Progenitor cell of endocrine pancreas (in vitro differentiated cells): ENCODE data around the gene MACROD2. TPM values are rescaled to one million over a fixed set of nuclear protein-coding genes. Genes with fewer than 3 reads are reported as not detected.
A peak's percentile ranks its signal among the peaks of the same experiment; 100 is the strongest.

ENCODE experiments used
- DNase-seq: peaks from one replicate; pipeline ENCODE4 v3.0.0; 2021; ENCODE audit warnings: low spot score; ENCODE audit not compliant: unreplicated experiment
- H3K27ac Mint-ChIP-seq: 2 replicates; pipeline ENCODE4 v1.8.0; 2021; ENCODE audit warnings: mild to moderate bottlenecking, moderate library complexity, mixed read lengths
- H3K27me3 Mint-ChIP-seq: 2 replicates; pipeline ENCODE4 v1.8.0; 2021; ENCODE audit warnings: mixed read lengths
- H3K36me3 Mint-ChIP-seq: 2 replicates; pipeline ENCODE4 v1.8.0; 2022; ENCODE audit warnings: mixed read lengths; ENCODE audit not compliant: insufficient read depth
- H3K4me1 Mint-ChIP-seq: 2 replicates; pipeline ENCODE4 v1.8.0; 2021; ENCODE audit warnings: low read depth, mixed read lengths
- H3K4me3 Mint-ChIP-seq: 2 replicates; pipeline ENCODE4 v1.8.0; 2021; ENCODE audit warnings: low read depth, mild to moderate bottlenecking, moderate library complexity, mixed read lengths
- H3K9me3 Mint-ChIP-seq: 2 replicates; pipeline ENCODE4 v1.8.0; 2021; ENCODE audit warnings: low read depth, mixed read lengths
- CTCF ChIP-seq: fragments of 200-600 bp; sonication (generic); IDR thresholded peaks from one replicate; pipeline ENCODE4 v1.5.0; 2021; ENCODE audit warnings: antibody characterized with exemption, mild to moderate bottlenecking; ENCODE audit not compliant: unreplicated experiment
- total RNA-seq: library from RNA; stranded (reverse); gene quantifications from 2 replicates; pipeline ENCODE4 v1.2.1, GENCODE V29; 2021

The MACROD2 gene
- total RNA-seq, 1 donor from 2014 or later: 7.6 TPM

DNA sequence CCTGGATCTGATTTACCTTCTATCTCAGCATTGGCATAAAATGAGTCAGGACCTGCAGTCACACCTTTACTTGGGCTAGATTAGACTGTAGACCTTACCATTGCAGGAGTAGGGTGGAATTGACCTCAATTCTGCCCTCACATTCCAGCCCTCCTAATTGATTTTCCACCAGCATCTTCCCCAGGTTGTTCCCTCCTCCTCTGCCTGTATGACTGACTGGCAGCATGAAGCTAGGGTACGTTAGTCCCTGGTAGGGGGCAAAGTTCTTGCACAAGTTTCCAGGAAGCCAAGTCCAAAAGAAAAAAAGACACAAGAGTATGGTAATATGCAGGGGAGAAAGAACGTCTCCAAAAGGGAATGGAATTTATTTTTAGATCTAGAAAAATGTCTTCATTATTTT is 567.7 kb downstream of the MACROD2 start:
- no peak overlapping the region for H3K27ac Mint-ChIP-seq

DNA sequence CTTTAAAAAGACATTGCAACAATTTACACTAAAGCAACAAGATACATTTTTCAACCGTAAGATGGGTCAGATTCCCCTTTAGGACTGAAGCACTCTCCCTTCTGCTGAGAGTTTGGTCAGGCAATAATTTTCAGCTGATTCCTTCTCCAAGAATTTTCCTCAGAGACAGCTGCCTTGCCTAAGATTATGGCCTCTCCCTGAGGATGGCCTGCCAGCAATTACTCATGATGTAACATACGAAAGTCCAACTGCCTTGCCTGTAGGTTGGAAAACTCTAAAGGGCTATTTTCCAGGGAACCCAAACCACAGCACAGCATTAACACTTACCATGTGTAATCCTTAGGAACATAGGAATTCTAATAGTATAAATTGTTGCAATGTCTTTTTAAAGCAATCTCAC is 571.2 kb downstream of the MACROD2 start:
- Mint-ChIP-seq H3K36me3 (peaks cover 2% of the 10 kb centered on the region), H3K27ac (no peak overlapping the region), H3K27me3 (peaks cover 5% of the 10 kb centered on the region), H3K4me1 (peaks cover 9% of the 10 kb centered on the region), H3K4me3 (no peak overlapping the region), H3K9me3 (peaks cover 27% of the 10 kb centered on the region)
- no peak for TF ChIP-seq CTCF
- no peak for DNase-seq

More for the DNA sequence above, 567.7 kb downstream of the MACROD2 start:
- H3K36me3 Mint-ChIP-seq: peaks cover 2% of the 10 kb centered on the region
- no peak for DNase-seq
- TF ChIP-seq CTCF: no peak
- H3K9me3 Mint-ChIP-seq: peaks cover 27% of the 10 kb centered on the region
- H3K4me3 Mint-ChIP-seq: no peak overlapping the region
- H3K4me1 Mint-ChIP-seq: peaks cover 7% of the 10 kb centered on the region
- H3K27me3 Mint-ChIP-seq: no peaks in the 10 kb centered on the region

- Mint-ChIP-seq H3K27me3 (peaks cover 5% of the 10 kb centered on the region), H3K27ac (no peak overlapping the region), H3K4me1 (peaks cover 4% of the 10 kb centered on the region), H3K9me3 (peaks cover 21% of the 10 kb centered on the region), H3K4me3 (no peak overlapping the region), H3K36me3 (peaks cover 2% of the 10 kb centered on the region)
- DNase-seq: no peak
- TF ChIP-seq CTCF: no peak
Observed at GRCh38 chr20:14568225-14568624, 572.9 kb downstream of the MACROD2 start.

GRCh38 chr20:14568701-14569100 is 573.4 kb downstream of the MACROD2 start:
- TF ChIP-seq CTCF: no peak
- peak overlapping the region; percentile 22 for H3K27ac Mint-ChIP-seq

DNA sequence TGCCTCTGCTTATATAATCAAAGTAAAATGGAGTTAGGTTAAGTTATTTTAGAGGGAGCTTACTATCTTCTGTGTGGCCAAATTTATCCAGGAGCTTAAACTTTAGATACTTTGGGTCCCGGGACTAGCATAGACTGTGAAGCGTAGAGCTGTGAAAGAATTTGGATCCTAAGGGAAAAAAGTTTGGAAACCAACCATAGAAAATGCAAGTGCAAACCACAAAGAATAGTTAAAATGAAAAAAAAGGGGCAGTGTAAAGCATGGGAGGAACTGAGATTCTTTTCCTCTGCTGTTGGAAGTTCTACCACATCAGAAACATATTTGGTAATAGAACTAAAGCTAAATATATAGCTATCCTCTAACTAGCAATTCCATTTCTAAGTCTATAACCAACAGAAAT is 574.3 kb downstream of the MACROD2 start:
- H3K4me3 Mint-ChIP-seq: no peak overlapping the region
- no peak for TF ChIP-seq CTCF
- H3K27ac Mint-ChIP-seq: no peak overlapping the region
- peaks cover 2% of the 10 kb centered on the region for H3K36me3 Mint-ChIP-seq
- H3K9me3 Mint-ChIP-seq: peaks cover 12% of the 10 kb centered on the region
- peaks cover 5% of the 10 kb centered on the region for H3K27me3 Mint-ChIP-seq
- H3K4me1 Mint-ChIP-seq: peaks cover 4% of the 10 kb centered on the region
- DNase-seq: no peak

More at GRCh38 chr20:14568701-14569100, 573.4 kb downstream of the MACROD2 start:
- Mint-ChIP-seq H3K4me1 (peaks cover 4% of the 10 kb centered on the region), H3K9me3 (peaks cover 21% of the 10 kb centered on the region), H3K4me3 (no peak overlapping the region), H3K27me3 (peaks cover 5% of the 10 kb centered on the region), H3K36me3 (peaks cover 2% of the 10 kb centered on the region)
- DNase-seq: no peak
